H1 (cell line): Measurements from ENCODE around the gene STK36. TPM values are rescaled to one million over a fixed set of nuclear protein-coding genes. Genes with fewer than 3 reads are reported as not detected.

Source experiments
- CBX5 ChIP-seq: fragments of 300-800, 300-1000 bp; sonication (generic); IDR thresholded peaks from 2 replicates; pipeline ENCODE4 v1.7.1; 2016; ENCODE audit warnings: antibody characterized with exemption, low read length, low read depth
- GABPA ChIP-seq: IDR thresholded peaks from 2 replicates; pipeline ENCODE4 v1.6.1; 2011; ENCODE audit warnings: mild to moderate bottlenecking, low read length, moderate library complexity, borderline replicate concordance; ENCODE audit not compliant: insufficient read depth
- MAFK ChIP-seq: IDR thresholded peaks from 2 replicates; pipeline ENCODE4 v1.6.1; 2012; ENCODE audit warnings: low read depth, mild to moderate bottlenecking, improper control_type of control experiment, low read length
- PHF8 ChIP-seq: fragments of 200-600 bp; sonication (generic); conservative IDR thresholded peaks from 2 replicates; pipeline ENCODE4 v1.7.1; 2012; ENCODE audit warnings: low read depth, mild to moderate bottlenecking, inconsistent platforms, low read length, moderate library complexity
- polyA plus RNA-seq, 7 experiments: library from polyadenylated mRNA; depleted of rRNA in 3 of 7; stranded (reverse) in 5 of 7; unstranded in 2 of 7; fragments of >200 nt in 5 of 7; fragments of 200-250 nt in 2 of 7; gene quantifications; 1 replicate in 5 of 7; 2 replicates in 1 of 7; 4 replicates in 1 of 7; pipeline versions ENCODE4 v1.2.1 to v1.2.3, GENCODE V29; 2011 to 2013; ENCODE audit warnings: missing spikeins in 2 of 7, mixed read lengths in 2 of 7
- total RNA-seq: library from RNA; stranded (reverse); fragmentation: NEBNext Ultra II Directional; extraction: Animal tissue kit (Norgen Biotek cat#: 25700); gene quantifications from 2 replicates; pipeline ENCODE4 v1.2.1, GENCODE V29; 2021

The STK36 gene
- total and polyA plus RNA-seq, 2 of the 8 experiments (the other 6 are each of a cell fraction or from before 2014, with no cell fraction given), result 41.4 to 57.6 TPM

DNA sequence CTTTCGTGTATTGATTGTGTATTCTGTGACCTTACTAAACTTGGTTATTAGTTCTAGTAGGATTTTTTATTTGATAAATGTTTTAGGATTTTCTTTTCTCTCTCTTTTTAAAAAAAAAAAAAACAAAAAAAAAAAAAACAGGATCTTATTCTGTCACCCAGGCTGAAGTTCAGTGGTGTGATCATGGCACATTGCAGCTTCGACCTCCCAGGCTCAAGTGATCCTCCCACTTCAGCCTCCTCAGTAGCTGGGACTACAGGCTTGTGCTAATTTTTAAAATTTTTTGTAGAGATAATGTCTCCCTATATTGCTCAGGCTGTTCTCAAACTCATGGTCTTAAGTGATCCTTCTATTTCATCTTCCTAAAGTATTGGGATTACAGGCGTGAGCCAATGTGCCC is 57.8 kb downstream of the STK36 start (continued):
- no peak for TF ChIP-seq PHF8
- no peak for TF ChIP-seq GABPA
- TF ChIP-seq MAFK, result no peak
- TF ChIP-seq CBX5, result no peak
